Esophagus muscularis mucosa (tissue), 3 donors: Measurements from ENCODE around the gene ADCY1.

ENCODE experiments used
- POLR2AphosphoS5 ChIP-seq, 2 donors: sonication (generic); formaldehyde crosslinking; IDR thresholded peaks; one replicate each; pipeline ENCODE4 v1.6.1; 2017; ENCODE audit warnings: antibody characterized with exemption in 2 of 2
- TF ChIP-seq, protein P1 (sequence below), 3 experiments: fragments of 200-600 bp in 2 of 3; fragments of 450-650 bp in 1 of 3; sonication (generic) in 2 of 3; IDR thresholded peaks; one replicate each; pipeline ENCODE4 v1.5.1; 2017 to 2019; ENCODE audit warnings: antibody characterized with exemption in 3 of 3, mild to moderate bottlenecking in 2 of 3, moderate library complexity in 1 of 3

DNA sequence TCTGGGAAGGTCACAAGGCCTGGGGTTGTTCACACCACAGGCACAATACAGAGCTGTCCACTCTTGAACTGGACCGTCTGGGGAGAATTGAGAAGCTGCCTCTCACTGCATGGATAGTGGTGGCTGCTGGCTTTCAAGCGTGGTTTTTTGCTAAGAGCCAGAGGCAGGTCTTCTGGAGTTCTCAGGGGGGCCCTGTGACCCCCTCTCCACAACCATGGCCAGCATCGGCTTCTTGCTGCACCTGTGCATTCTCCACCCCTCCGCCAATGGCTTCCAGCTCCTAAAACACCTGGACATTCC, 140.3 kb downstream of the ADCY1 start:
- TF ChIP-seq, protein P1, sequence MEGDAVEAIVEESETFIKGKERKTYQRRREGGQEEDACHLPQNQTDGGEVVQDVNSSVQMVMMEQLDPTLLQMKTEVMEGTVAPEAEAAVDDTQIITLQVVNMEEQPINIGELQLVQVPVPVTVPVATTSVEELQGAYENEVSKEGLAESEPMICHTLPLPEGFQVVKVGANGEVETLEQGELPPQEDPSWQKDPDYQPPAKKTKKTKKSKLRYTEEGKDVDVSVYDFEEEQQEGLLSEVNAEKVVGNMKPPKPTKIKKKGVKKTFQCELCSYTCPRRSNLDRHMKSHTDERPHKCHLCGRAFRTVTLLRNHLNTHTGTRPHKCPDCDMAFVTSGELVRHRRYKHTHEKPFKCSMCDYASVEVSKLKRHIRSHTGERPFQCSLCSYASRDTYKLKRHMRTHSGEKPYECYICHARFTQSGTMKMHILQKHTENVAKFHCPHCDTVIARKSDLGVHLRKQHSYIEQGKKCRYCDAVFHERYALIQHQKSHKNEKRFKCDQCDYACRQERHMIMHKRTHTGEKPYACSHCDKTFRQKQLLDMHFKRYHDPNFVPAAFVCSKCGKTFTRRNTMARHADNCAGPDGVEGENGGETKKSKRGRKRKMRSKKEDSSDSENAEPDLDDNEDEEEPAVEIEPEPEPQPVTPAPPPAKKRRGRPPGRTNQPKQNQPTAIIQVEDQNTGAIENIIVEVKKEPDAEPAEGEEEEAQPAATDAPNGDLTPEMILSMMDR (IDR thresholded peaks at IDR 0.05): no peak
- no peak for TF ChIP-seq POLR2AphosphoS5 (IDR thresholded peaks at IDR 0.05)
